HepG2 (cell line): ENCODE data around the gene ARHGAP10. TPM values are rescaled to one million over a fixed set of nuclear protein-coding genes. Genes with fewer than 3 reads are reported as not detected.
A peak's percentile ranks its signal among the peaks of the same experiment; 100 is the strongest.

Experiments
- BCL6 ChIP-seq: IDR thresholded peaks from 2 replicates; pipeline ENCODE4 v1.6.1; 2016; ENCODE audit warnings: missing genetic modification reagents, missing compliant biosample characterization
- GPN1 ChIP-seq: sonication (generic); formaldehyde crosslinking; IDR thresholded peaks from 2 replicates; pipeline ENCODE4 v1.5.1; 2020; ENCODE audit warnings: missing genetic modification reagents, borderline replicate concordance
- GZF1 ChIP-seq: sonication (generic); formaldehyde crosslinking; IDR thresholded peaks from 2 replicates; pipeline ENCODE4 v1.5.1; 2020; ENCODE audit warnings: mild to moderate bottlenecking, missing genetic modification reagents
- RFX3 ChIP-seq: IDR thresholded peaks from 2 replicates; pipeline ENCODE4 v1.6.1; 2016; ENCODE audit warnings: missing biosample characterization, missing genetic modification reagents
- SATB2 ChIP-seq: sonication (generic); formaldehyde crosslinking; IDR thresholded peaks from 2 replicates; pipeline ENCODE4 v1.5.0; 2020; ENCODE audit warnings: missing genetic modification reagents
- SMARCC2 ChIP-seq: fragments of 450-650 bp; IDR thresholded peaks from 2 replicates; pipeline ENCODE4 v1.6.1; 2017; ENCODE audit warnings: antibody characterized with exemption, mild to moderate bottlenecking
- SMC3 ChIP-seq: IDR thresholded peaks from 2 replicates; pipeline ENCODE4 v1.6.1; 2011; ENCODE audit warnings: low read length, improper control_type of control experiment
- TIGD3 ChIP-seq: sonication (generic); formaldehyde crosslinking; IDR thresholded peaks from 2 replicates; pipeline ENCODE4 v1.5.1; 2020; ENCODE audit warnings: mild to moderate bottlenecking, missing genetic modification reagents, borderline replicate concordance
- ZBTB46 ChIP-seq: sonication (generic); formaldehyde crosslinking; IDR thresholded peaks from 2 replicates; pipeline ENCODE4 v1.4.0; 2020; ENCODE audit warnings: mild to moderate bottlenecking, missing genetic modification reagents, borderline replicate concordance
- ZFP37 ChIP-seq: sonication (generic); formaldehyde crosslinking; IDR thresholded peaks from 2 replicates; pipeline ENCODE4 v1.4.0; 2020; ENCODE audit warnings: missing genetic modification reagents, borderline replicate concordance
- ZNF326 ChIP-seq: sonication (generic); formaldehyde crosslinking; IDR thresholded peaks from 2 replicates; pipeline ENCODE4 v1.4.0; 2020; ENCODE audit warnings: missing genetic modification reagents, borderline replicate concordance
- ZNF432 ChIP-seq: sonication (generic); formaldehyde crosslinking; IDR thresholded peaks from 2 replicates; pipeline ENCODE4 v1.5.0; 2020; ENCODE audit warnings: missing genetic modification reagents, mild to moderate bottlenecking, borderline replicate concordance
- ZNF563 ChIP-seq: sonication (generic); formaldehyde crosslinking; IDR thresholded peaks from 2 replicates; pipeline ENCODE4 v1.8.0; 2022; ENCODE audit warnings: mild to moderate bottlenecking, moderate library complexity, missing genetic modification reagents
- ZNF746 ChIP-seq: sonication (generic); formaldehyde crosslinking; IDR thresholded peaks from 2 replicates; pipeline ENCODE4 v1.8.0; 2022; ENCODE audit warnings: mild to moderate bottlenecking, missing genetic modification reagents
- polyA plus RNA-seq, 8 experiments: library from polyadenylated mRNA; depleted of rRNA in 3 of 8; stranded (reverse) in 7 of 8; unstranded in 1 of 8; fragments of >200 nt; fragmentation: Illumina TruSeq in 4 of 8; extraction: Trizol in 4 of 8; gene quantifications; 2 replicates each; pipeline versions ENCODE4 v1.2.1 to v1.2.3, GENCODE V29; 2011 to 2016; ENCODE audit warnings: low read depth in 4 of 8, missing spikeins in 1 of 8, mixed read lengths in 1 of 8; ENCODE audit not compliant: insufficient read depth in 1 of 8
- total RNA-seq, 5 experiments: library from RNA; depleted of rRNA; stranded (reverse); fragments of >200 nt; fragmentation: Illumina TruSeq; extraction: Trizol; gene quantifications; 2 replicates each; pipeline ENCODE4 v1.2.3, GENCODE V29; 2016; ENCODE audit warnings: low read depth in 1 of 5
- TF ChIP-seq, protein P1 (sequence below): sonication (generic); formaldehyde crosslinking; IDR thresholded peaks from 2 replicates; pipeline ENCODE4 v1.9.0; 2021; ENCODE audit warnings: missing genetic modification reagents, borderline replicate concordance
- TF ChIP-seq, protein P2 (sequence below): sonication (generic); formaldehyde crosslinking; IDR thresholded peaks from 2 replicates; pipeline ENCODE4 v1.9.0; 2022; ENCODE audit warnings: missing genetic modification reagents, mild to moderate bottlenecking, borderline replicate concordance

ARHGAP10 gene
- total and polyA plus RNA-seq, 2 of the 13 experiments (the other 11 are each of a cell fraction or from before 2014, with no cell fraction given): 0.45 to 1.6 TPM

DNA sequence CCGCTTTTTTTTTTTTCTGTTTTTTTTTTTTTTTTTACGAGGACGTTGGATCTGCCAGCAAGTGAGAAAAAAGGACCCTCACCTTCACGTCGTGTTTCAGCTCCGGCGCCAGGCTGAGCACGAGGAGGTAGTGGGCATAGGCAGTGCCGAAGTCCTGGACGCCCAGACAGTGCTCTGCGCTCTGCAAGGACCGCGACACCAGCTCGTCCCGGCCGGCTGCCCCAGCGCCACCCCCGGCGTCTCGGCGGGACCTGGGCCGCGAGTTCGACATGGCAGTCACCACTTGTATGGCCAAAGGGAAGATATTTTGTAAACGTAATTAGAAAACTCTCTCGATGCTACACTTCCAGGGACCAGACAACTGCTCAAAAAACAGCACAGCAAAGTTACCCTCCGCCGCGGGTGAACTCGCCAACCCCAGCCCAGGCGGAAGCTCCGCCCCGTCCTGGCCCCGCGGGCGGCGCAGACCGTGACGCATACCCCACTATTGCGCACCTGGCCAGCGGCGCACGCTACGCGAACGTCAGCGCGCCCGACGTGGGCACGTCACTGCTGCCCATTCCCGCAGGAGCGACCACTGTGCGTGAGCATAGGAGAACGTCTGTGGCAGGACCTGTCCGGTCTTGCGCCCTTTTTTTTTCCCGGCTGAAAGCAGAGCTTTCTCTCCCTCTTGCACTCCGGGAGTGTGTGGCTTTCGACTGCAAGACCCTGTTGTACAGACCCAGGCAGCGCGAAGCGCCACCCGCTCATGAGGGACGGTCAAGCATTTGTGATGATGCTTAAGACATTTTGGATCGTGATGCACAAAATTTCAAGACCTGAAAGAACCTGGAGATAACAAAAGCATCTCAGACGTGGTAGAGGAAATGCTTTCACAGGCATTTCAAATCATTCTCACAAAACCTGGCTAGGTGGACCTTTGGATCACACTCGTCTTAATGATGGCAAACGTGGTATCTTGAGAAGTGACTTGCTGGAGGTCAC is 47.9 kb upstream of the ARHGAP10 start, which contains the start of gene PRMT9 (continued):
- TF ChIP-seq ZBTB46 (CRISPR knock-in tag) (no peak), BCL6 (peak; percentile 16; the same call in 1 of the 2 replicates), RFX3 (CRISPR knock-in tag) (no peak), ZNF432 (CRISPR knock-in tag) (no peak), SMC3 (no peak), GPN1 (CRISPR knock-in tag) (no peak), SMARCC2 (no peak), ZNF746 (CRISPR knock-in tag) (no peak), TIGD3 (CRISPR knock-in tag) (no peak; the same call in 1 of the 2 replicates), ZFP37 (peak; percentile 69; the same call in 1 of the 2 replicates), ZNF563 (CRISPR knock-in tag) (no peak), ZNF326 (CRISPR knock-in tag) (no peak), SATB2 (CRISPR knock-in tag) (peak; percentile 64; the same call in 1 of the 2 replicates), GZF1 (CRISPR knock-in tag) (0 out of 2 replicates have a peak, but pooled peaks have one; percentile 60)
- TF ChIP-seq, protein P1, sequence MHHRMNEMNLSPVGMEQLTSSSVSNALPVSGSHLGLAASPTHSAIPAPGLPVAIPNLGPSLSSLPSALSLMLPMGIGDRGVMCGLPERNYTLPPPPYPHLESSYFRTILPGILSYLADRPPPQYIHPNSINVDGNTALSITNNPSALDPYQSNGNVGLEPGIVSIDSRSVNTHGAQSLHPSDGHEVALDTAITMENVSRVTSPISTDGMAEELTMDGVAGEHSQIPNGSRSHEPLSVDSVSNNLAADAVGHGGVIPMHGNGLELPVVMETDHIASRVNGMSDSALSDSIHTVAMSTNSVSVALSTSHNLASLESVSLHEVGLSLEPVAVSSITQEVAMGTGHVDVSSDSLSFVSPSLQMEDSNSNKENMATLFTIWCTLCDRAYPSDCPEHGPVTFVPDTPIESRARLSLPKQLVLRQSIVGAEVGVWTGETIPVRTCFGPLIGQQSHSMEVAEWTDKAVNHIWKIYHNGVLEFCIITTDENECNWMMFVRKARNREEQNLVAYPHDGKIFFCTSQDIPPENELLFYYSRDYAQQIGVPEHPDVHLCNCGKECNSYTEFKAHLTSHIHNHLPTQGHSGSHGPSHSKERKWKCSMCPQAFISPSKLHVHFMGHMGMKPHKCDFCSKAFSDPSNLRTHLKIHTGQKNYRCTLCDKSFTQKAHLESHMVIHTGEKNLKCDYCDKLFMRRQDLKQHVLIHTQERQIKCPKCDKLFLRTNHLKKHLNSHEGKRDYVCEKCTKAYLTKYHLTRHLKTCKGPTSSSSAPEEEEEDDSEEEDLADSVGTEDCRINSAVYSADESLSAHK (CRISPR knock-in tag): 0 out of 2 replicates have a peak, but pooled peaks have one; percentile 60
- TF ChIP-seq, protein P2, sequence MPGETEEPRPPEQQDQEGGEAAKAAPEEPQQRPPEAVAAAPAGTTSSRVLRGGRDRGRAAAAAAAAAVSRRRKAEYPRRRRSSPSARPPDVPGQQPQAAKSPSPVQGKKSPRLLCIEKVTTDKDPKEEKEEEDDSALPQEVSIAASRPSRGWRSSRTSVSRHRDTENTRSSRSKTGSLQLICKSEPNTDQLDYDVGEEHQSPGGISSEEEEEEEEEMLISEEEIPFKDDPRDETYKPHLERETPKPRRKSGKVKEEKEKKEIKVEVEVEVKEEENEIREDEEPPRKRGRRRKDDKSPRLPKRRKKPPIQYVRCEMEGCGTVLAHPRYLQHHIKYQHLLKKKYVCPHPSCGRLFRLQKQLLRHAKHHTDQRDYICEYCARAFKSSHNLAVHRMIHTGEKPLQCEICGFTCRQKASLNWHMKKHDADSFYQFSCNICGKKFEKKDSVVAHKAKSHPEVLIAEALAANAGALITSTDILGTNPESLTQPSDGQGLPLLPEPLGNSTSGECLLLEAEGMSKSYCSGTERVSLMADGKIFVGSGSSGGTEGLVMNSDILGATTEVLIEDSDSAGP (CRISPR knock-in tag): peak; percentile 85
